ENCODE measurements around the gene MUC15. TPM values are rescaled to one million over a fixed set of nuclear protein-coding genes. Genes with fewer than 3 reads are reported as not detected.

Gene MUC15
- total RNA-seq, 1 donor from 2014 or later: not detected

DNA sequence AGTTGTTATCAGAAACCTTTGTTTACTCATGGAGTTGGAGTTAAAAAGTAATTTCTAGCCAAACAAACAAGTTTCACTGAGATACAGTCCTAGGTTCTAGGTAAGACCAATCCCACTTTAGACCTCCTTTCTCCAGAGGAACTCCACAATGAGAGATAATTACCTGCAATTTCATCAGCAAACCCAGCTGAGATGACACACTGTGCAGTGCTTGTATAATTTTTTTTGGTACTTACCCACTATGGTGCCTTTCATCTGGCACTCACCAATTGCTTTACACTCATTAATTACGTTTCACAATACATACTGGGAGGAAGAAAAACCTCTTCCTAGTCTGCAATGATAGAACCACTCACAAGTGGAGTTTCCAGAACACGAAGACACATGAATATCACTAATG is 1.8 kb upstream of the MUC15 start:
- no peak for DNase-seq (ENCODE audit: low spot score)
- Mint-ChIP-seq H3K4me1 (ENCODE audit: unreplicated experiment) (no peaks in the 10 kb centered on the region), H3K27me3 (ENCODE audit: unreplicated experiment) (no peaks in the 10 kb centered on the region), H3K36me3 (ENCODE audit: low read depth, unreplicated experiment) (no peaks in the 10 kb centered on the region), H3K9me3 (ENCODE audit: unreplicated experiment) (no peaks in the 10 kb centered on the region), H3K4me3 (ENCODE audit: unreplicated experiment) (no peak overlapping the region), H3K27ac (ENCODE audit: unreplicated experiment) (no peak overlapping the region)
- TF ChIP-seq, protein P1, sequence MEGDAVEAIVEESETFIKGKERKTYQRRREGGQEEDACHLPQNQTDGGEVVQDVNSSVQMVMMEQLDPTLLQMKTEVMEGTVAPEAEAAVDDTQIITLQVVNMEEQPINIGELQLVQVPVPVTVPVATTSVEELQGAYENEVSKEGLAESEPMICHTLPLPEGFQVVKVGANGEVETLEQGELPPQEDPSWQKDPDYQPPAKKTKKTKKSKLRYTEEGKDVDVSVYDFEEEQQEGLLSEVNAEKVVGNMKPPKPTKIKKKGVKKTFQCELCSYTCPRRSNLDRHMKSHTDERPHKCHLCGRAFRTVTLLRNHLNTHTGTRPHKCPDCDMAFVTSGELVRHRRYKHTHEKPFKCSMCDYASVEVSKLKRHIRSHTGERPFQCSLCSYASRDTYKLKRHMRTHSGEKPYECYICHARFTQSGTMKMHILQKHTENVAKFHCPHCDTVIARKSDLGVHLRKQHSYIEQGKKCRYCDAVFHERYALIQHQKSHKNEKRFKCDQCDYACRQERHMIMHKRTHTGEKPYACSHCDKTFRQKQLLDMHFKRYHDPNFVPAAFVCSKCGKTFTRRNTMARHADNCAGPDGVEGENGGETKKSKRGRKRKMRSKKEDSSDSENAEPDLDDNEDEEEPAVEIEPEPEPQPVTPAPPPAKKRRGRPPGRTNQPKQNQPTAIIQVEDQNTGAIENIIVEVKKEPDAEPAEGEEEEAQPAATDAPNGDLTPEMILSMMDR (IDR thresholded peaks at IDR 0.05; ENCODE audit: unreplicated experiment): no peak

DNA sequence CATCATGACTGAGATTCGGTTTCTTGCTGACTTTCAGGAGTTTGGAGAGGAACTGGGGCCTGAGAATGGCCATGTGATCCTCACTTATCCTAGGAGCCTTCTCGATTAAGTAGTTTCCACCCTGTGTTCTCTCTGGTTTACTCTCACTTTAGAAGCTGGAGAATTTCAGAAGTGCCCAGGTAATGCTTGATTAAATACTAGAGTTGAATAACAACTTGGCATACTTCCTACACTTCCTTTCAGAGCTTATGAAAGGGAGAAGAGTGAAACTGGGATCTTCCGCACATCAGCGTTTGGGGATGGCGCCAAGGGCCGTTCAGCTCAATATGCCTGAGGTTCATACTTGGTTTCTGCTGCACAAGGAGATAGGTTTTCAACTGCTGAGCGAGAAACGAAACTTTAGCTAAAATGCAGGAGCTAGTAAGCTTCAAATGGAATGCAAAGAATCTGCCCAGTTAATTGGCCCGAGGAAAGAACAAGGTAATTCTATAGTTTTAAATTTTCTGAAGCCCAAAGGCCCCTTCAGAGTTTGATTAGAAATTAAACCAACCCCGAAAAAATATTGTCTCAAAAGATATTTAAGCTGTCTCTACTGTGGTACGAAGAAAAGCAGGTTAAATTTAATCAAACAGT is 823 bp upstream of the MUC15 start:
- Mint-ChIP-seq H3K27me3 (ENCODE audit: unreplicated experiment) (no peaks in the 10 kb centered on the region), H3K4me3 (ENCODE audit: unreplicated experiment) (no peak overlapping the region), H3K36me3 (ENCODE audit: low read depth, unreplicated experiment) (no peaks in the 10 kb centered on the region), H3K9me3 (ENCODE audit: unreplicated experiment) (no peaks in the 10 kb centered on the region), H3K27ac (ENCODE audit: unreplicated experiment) (no peak overlapping the region), H3K4me1 (ENCODE audit: unreplicated experiment) (no peaks in the 10 kb centered on the region)
- TF ChIP-seq, protein P1 (IDR thresholded peaks at IDR 0.05; ENCODE audit: unreplicated experiment): no peak
- no peak for DNase-seq (ENCODE audit: low spot score)

DNA sequence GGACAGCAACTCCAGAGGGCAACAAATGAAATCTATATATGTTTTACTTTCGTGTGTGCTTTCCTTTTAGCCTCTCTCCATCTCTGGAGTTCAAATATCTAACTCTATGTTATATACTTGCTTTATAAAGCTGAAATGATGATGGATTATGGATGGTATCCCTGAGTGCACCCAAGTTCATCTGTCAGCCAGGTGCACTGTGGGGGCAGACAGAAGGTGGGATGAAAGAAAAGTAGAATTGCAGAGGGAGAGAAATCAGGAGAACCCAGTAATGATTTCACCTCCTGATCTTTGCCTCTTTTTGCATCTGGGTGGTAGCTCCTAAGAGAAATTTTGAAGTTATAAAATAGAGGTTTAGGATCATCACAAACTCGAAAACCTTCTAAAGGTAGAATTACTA is 2.4 kb downstream of the MUC15 start:
- Mint-ChIP-seq H3K9me3 (ENCODE audit: unreplicated experiment) (no peaks in the 10 kb centered on the region), H3K36me3 (ENCODE audit: low read depth, unreplicated experiment) (no peaks in the 10 kb centered on the region), H3K4me3 (ENCODE audit: unreplicated experiment) (no peak overlapping the region), H3K4me1 (ENCODE audit: unreplicated experiment) (no peaks in the 10 kb centered on the region), H3K27ac (ENCODE audit: unreplicated experiment) (no peak overlapping the region), H3K27me3 (ENCODE audit: unreplicated experiment) (no peaks in the 10 kb centered on the region)
- DNase-seq (ENCODE audit: low spot score): no peak
- TF ChIP-seq, protein P1 (IDR thresholded peaks at IDR 0.05; ENCODE audit: unreplicated experiment): no peak

DNA sequence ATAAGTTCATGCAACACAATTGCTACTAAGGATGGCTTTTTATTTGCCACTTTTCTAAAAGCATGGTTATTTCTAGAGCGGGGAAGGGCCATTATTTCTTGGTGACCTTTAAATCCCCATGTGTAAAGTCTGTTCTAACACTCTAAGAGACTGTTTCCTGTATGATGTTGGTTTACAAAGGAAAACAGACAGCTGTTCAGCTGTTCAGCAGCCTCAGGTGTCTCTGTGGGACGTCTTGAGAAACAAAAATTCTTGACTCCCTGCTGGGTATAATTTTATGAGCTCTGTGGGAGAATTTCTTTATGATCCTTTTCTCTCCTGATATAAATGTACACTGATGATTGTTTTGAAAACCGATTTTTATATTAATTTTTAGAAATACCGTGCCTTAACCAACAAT is 13.9 kb downstream of the MUC15 start:
- Mint-ChIP-seq H3K27me3 (ENCODE audit: unreplicated experiment) (no peaks in the 10 kb centered on the region), H3K27ac (ENCODE audit: unreplicated experiment) (no peak overlapping the region), H3K9me3 (ENCODE audit: unreplicated experiment) (no peaks in the 10 kb centered on the region), H3K4me1 (ENCODE audit: unreplicated experiment) (no peaks in the 10 kb centered on the region), H3K4me3 (ENCODE audit: unreplicated experiment) (no peak overlapping the region), H3K36me3 (ENCODE audit: low read depth, unreplicated experiment) (no peaks in the 10 kb centered on the region)
- DNase-seq (ENCODE audit: low spot score): no peak
- TF ChIP-seq, protein P1 (IDR thresholded peaks at IDR 0.05; ENCODE audit: unreplicated experiment): no peak

DNA sequence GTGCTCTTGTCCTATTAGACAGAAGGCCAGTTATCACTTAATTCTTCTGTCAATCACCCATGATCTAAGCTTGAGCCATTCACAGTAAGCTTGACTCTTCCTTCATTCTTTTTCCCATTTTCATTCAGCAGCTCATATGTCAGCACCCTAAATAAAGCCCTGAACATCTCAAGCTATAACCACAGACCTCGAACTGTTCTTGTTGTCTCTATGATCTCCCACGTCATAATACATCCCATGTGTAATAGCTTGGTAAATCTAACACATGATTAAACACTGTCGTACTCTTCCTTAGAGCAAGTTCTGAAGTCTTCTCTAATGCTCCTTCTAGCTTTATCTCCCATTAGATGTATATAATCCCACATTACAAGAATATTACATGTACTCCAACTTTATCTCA is 14.4 kb downstream of the MUC15 start:
- H3K27me3 Mint-ChIP-seq (ENCODE audit: unreplicated experiment): no peaks in the 10 kb centered on the region
- TF ChIP-seq, protein P1 (IDR thresholded peaks at IDR 0.05; ENCODE audit: unreplicated experiment): no peak
- H3K36me3 Mint-ChIP-seq (ENCODE audit: low read depth, unreplicated experiment): no peaks in the 10 kb centered on the region
- DNase-seq (ENCODE audit: low spot score): no peak
- no peak overlapping the region for H3K4me3 Mint-ChIP-seq (ENCODE audit: unreplicated experiment)
- H3K27ac Mint-ChIP-seq (ENCODE audit: unreplicated experiment): no peak overlapping the region
- no peaks in the 10 kb centered on the region for H3K4me1 Mint-ChIP-seq (ENCODE audit: unreplicated experiment)
- no peaks in the 10 kb centered on the region for H3K9me3 Mint-ChIP-seq (ENCODE audit: unreplicated experiment)
